Naive thymus-derived CD4-positive, alpha-beta T cell (primary cell): Measurements from ENCODE around the gene PTPRE. TPM values are rescaled to one million over a fixed set of nuclear protein-coding genes. Genes with fewer than 3 reads are reported as not detected.
A peak's percentile ranks its signal among the peaks of the same experiment; 100 is the strongest.

Experiments
- ATAC-seq: fragments of 150-1000 bp; cut with Tn5 transposase; 2 replicates; pipeline ENCODE4 v1.10.0; 2021; ENCODE audit warnings: mild to moderate bottlenecking, moderate library complexity
- CTCF ChIA-PET: fragments of 350-600 bp; sonication (Branson Sonifier 250); formaldehyde crosslinking; loops from one replicate; lab custom pipeline; 2021; ENCODE audit warnings: antibody characterized with exemption; lab: Charles Lee
- POLR2A ChIA-PET: fragments of 350-600 bp; sonication (Branson Sonifier 250); formaldehyde crosslinking; loops from one replicate; lab custom pipeline; 2021; ENCODE audit warnings: antibody characterized with exemption, inconsistent platforms; lab: Charles Lee
- DNase-seq, 9 donors: peaks; one replicate each; pipeline versions ENCODE4 v3.0.0 to v3.0.0-alpha.2; 2020 to 2022; ENCODE audit warnings: mixed read lengths in 1 of 9
- H3K27ac ChIP-seq: one replicate; pipeline ENCODE4 v1.7.0; 2013; ENCODE audit warnings: mild to moderate bottlenecking, low read depth, low read length, moderate library complexity
- H3K27me3 ChIP-seq, 2 donors: one replicate each; pipeline ENCODE4 v1.7.0; 2013; ENCODE audit warnings: low read length in 2 of 2, mild to moderate bottlenecking in 2 of 2, moderate library complexity in 2 of 2; ENCODE audit not compliant: control insufficient read depth in 2 of 2, insufficient read depth in 2 of 2
- H3K36me3 ChIP-seq, 3 experiments: 1 replicate in 2 of 3; 2 replicates in 1 of 3; pipeline ENCODE4 v1.7.0; 2013; ENCODE audit warnings: low read length in 3 of 3, mild to moderate bottlenecking in 3 of 3, moderate library complexity in 1 of 3; ENCODE audit not compliant: insufficient read depth in 3 of 3, control insufficient read depth in 2 of 3
- H3K4me1 ChIP-seq, 2 donors: one replicate each; pipeline ENCODE4 v1.7.0; 2013; ENCODE audit warnings: low read length in 2 of 2, mild to moderate bottlenecking in 2 of 2, moderate library complexity in 1 of 2; ENCODE audit not compliant: control insufficient read depth in 2 of 2, insufficient read depth in 2 of 2
- H3K4me3 ChIP-seq: 2 replicates; pipeline ENCODE4 v1.7.0; 2013; ENCODE audit warnings: mild to moderate bottlenecking, low read length
- H3K9me3 ChIP-seq, 3 experiments: 1 replicate in 2 of 3; 2 replicates in 1 of 3; pipeline ENCODE4 v1.7.0; 2013; ENCODE audit warnings: low read length in 3 of 3; ENCODE audit not compliant: control insufficient read depth in 2 of 3
- H3K27ac Mint-ChIP-seq, 9 donors: one replicate each; pipeline ENCODE4 v1.8.0; 2020 to 2022; ENCODE audit warnings: mixed read lengths in 9 of 9, mild to moderate bottlenecking in 8 of 9, moderate library complexity in 5 of 9, inconsistent platforms in 2 of 9
- H3K27me3 Mint-ChIP-seq, 5 donors: one replicate each; pipeline ENCODE4 v1.8.0; 2021 to 2022; ENCODE audit warnings: mixed read lengths in 5 of 5, mild to moderate bottlenecking in 1 of 5
- H3K36me3 Mint-ChIP-seq, 5 donors: one replicate each; pipeline ENCODE4 v1.8.0; 2020 to 2022; ENCODE audit warnings: mixed read lengths in 5 of 5, mild to moderate bottlenecking in 3 of 5, inconsistent platforms in 1 of 5
- H3K4me1 Mint-ChIP-seq, 7 donors: one replicate each; pipeline ENCODE4 v1.8.0; 2020 to 2022; ENCODE audit warnings: mixed read lengths in 7 of 7, mild to moderate bottlenecking in 3 of 7, inconsistent platforms in 1 of 7
- H3K4me3 Mint-ChIP-seq, 10 donors: one replicate each; pipeline ENCODE4 v1.8.0; 2020 to 2022; ENCODE audit warnings: mild to moderate bottlenecking in 10 of 10, mixed read lengths in 10 of 10, moderate library complexity in 6 of 10, inconsistent platforms in 2 of 10
- H3K9me3 Mint-ChIP-seq, 11 donors: one replicate each; pipeline ENCODE4 v1.8.0; 2020 to 2022; ENCODE audit warnings: mixed read lengths in 11 of 11, mild to moderate bottlenecking in 4 of 11, inconsistent platforms in 1 of 11, moderate library complexity in 1 of 11
- intact Hi-C, 2 donors: fragments of 100-400 bp; cut with micrococcal nuclease; formaldehyde crosslinking; loops; one replicate each; pipeline ENCODE4 v1.15.1; 2023
- polyA plus RNA-seq, 2 donors: library from polyadenylated mRNA; unstranded; fragments of 300-500 nt; fragmentation: Illumina TruSeq; gene quantifications; one replicate each; pipeline ENCODE4 v1.2.3, GENCODE V29; 2021
- total RNA-seq, 6 experiments: library from RNA in 5 of 6; stranded (reverse) in 5 of 6; gene quantifications; 1 replicate in 5 of 6; 2 replicates in 1 of 6; pipeline ENCODE4 v1.2.3 and lab custom pipeline; 2021 to 2026

PTPRE gene
- total and polyA plus RNA-seq, 7 experiments from 2014 or later: 6.6 to 237 (median 27.9) TPM

GRCh38 chr10:127922675-127923366, 15.9 kb downstream of the PTPRE start:
- Histone ChIP-seq H3K4me3 (no peak overlapping the region), H3K27ac (no peak overlapping the region), H3K9me3 (no peaks in the 10 kb centered on the region), H3K36me3 (no peaks in the 10 kb centered on the region), H3K4me1 (no peaks in the 10 kb centered on the region), H3K27me3 (no peaks in the 10 kb centered on the region)
- Mint-ChIP-seq H3K27ac (no peak overlapping the region), H3K4me3 (no peak overlapping the region), H3K36me3 (no peaks in the 10 kb centered on the region), H3K9me3 (no peaks in the 10 kb centered on the region), H3K4me1 (peaks cover 0 to 16% (median 0%) of the 10 kb centered on the region in 7 donors), H3K27me3 (peaks cover 0 to 2% (median 0%) of the 10 kb centered on the region in 5 donors)
- ATAC-seq (no peak), DNase-seq (no peak)
- intact Hi-C loops: no loop called here
- POLR2A ChIA-PET: no interaction called here
- CTCF ChIA-PET: no interaction called here

- ATAC-seq (no peak), DNase-seq (no peak)
- Histone ChIP-seq H3K36me3 (no peaks in the 10 kb centered on the region), H3K27ac (no peak overlapping the region), H3K9me3 (no peaks in the 10 kb centered on the region), H3K27me3 (no peaks in the 10 kb centered on the region), H3K4me1 (no peaks in the 10 kb centered on the region), H3K4me3 (no peak overlapping the region)
- Mint-ChIP-seq H3K9me3 (no peaks in the 10 kb centered on the region), H3K4me3 (no peak overlapping the region), H3K27ac (no peak overlapping the region), H3K36me3 (no peaks in the 10 kb centered on the region), H3K27me3 (peaks cover 0 to 2% (median 0%) of the 10 kb centered on the region in 5 donors), H3K4me1 (peaks cover 0 to 16% (median 0%) of the 10 kb centered on the region in 7 donors)
- CTCF ChIA-PET: no interaction called here
- intact Hi-C loops: no loop called here
- POLR2A ChIA-PET: no interaction called here
Measured at GRCh38 chr10:127923646-127924045, 16.7 kb downstream of the PTPRE start.

GRCh38 chr10:127925471-127926207, 18.7 kb downstream of the PTPRE start:
- Histone ChIP-seq H3K27ac (no peak overlapping the region), H3K9me3 (no peaks in the 10 kb centered on the region), H3K36me3 (no peaks in the 10 kb centered on the region), H3K4me1 (no peaks in the 10 kb centered on the region), H3K27me3 (no peaks in the 10 kb centered on the region), H3K4me3 (no peak overlapping the region)
- Mint-ChIP-seq H3K4me3 (no peak overlapping the region), H3K36me3 (no peaks in the 10 kb centered on the region), H3K4me1 (peaks cover 0 to 9% (median 0%) of the 10 kb centered on the region in 7 donors), H3K9me3 (no peaks in the 10 kb centered on the region), H3K27me3 (peaks cover 0 to 2% (median 0%) of the 10 kb centered on the region in 5 donors), H3K27ac (no peak overlapping the region)
- DNase-seq (no peak), ATAC-seq (no peak)
- intact Hi-C loops: no loop called here
- CTCF ChIA-PET: interaction anchor here (0.5 kb wide), 1 partner anchor 213 kb away, joined by 3 read pairs; no protein-coding TSS in a partner anchor
- POLR2A ChIA-PET: no interaction called here

- Mint-ChIP-seq H3K27ac (no peak overlapping the region), H3K27me3 (peaks cover 0 to 2% (median 0%) of the 10 kb centered on the region in 5 donors), H3K4me3 (no peak overlapping the region), H3K9me3 (no peaks in the 10 kb centered on the region), H3K4me1 (peaks cover 0 to 7% (median 0%) of the 10 kb centered on the region in 7 donors), H3K36me3 (no peaks in the 10 kb centered on the region)
- ATAC-seq (peak; percentile 72), DNase-seq (no peak)
- ChIA-PET POLR2A (no interaction called here), CTCF (interaction anchor here (0.7 kb wide), 1 partner anchor 8 kb away, joined by 5 read pairs; no protein-coding TSS in a partner anchor)
- no peak overlapping the region for H3K4me3 ChIP-seq
- H3K36me3 ChIP-seq: no peaks in the 10 kb centered on the region
- no peaks in the 10 kb centered on the region for H3K4me1 ChIP-seq
- H3K9me3 ChIP-seq: no peaks in the 10 kb centered on the region
- intact Hi-C loops: no loop called here
- H3K27ac ChIP-seq: no peak overlapping the region
- no peaks in the 10 kb centered on the region for H3K27me3 ChIP-seq
Measured at GRCh38 chr10:127926455-127926854, 19.6 kb downstream of the PTPRE start.

- ChIA-PET CTCF (interaction anchor here (1.5 kb wide), 1 partner anchor 141 kb away, joined by 3 read pairs; no protein-coding TSS in a partner anchor), POLR2A (no interaction called here)
- H3K4me1 ChIP-seq: no peaks in the 10 kb centered on the region
- H3K4me3 Mint-ChIP-seq: no peak overlapping the region
- H3K27ac ChIP-seq: no peak overlapping the region
- H3K4me1 Mint-ChIP-seq: peaks cover 0 to 7% (median 0%) of the 10 kb centered on the region in 7 donors
- intact Hi-C loops: no loop called here
- H3K27ac Mint-ChIP-seq: no peak overlapping the region
- no peaks in the 10 kb centered on the region for H3K36me3 Mint-ChIP-seq
- DNase-seq (no peak), ATAC-seq (no peak)
- H3K27me3 Mint-ChIP-seq: peaks cover 0 to 2% (median 0%) of the 10 kb centered on the region in 5 donors
- H3K4me3 ChIP-seq: no peak overlapping the region
- H3K9me3 Mint-ChIP-seq: peaks cover 0 to 3% (median 0%) of the 10 kb centered on the region in 11 donors
- H3K36me3 ChIP-seq: no peaks in the 10 kb centered on the region
- H3K27me3 ChIP-seq: no peaks in the 10 kb centered on the region
- no peaks in the 10 kb centered on the region for H3K9me3 ChIP-seq
Measured at GRCh38 chr10:127928021-127928806, 21.3 kb downstream of the PTPRE start.

GRCh38 chr10:127932521-127933270, 25.8 kb downstream of the PTPRE start:
- DNase-seq (no peak), ATAC-seq (no peak)
- Mint-ChIP-seq H3K4me3 (no peak overlapping the region), H3K9me3 (peaks cover 0 to 3% (median 0%) of the 10 kb centered on the region in 11 donors), H3K4me1 (peaks cover 0 to 2% (median 0%) of the 10 kb centered on the region in 7 donors), H3K27me3 (peaks cover 0 to 13% (median 3%) of the 10 kb centered on the region in 5 donors), H3K36me3 (no peaks in the 10 kb centered on the region), H3K27ac (no peak overlapping the region)
- intact Hi-C loops: no loop called here
- Histone ChIP-seq H3K9me3 (no peaks in the 10 kb centered on the region), H3K4me3 (no peak overlapping the region), H3K27ac (no peak overlapping the region), H3K36me3 (no peaks in the 10 kb centered on the region), H3K4me1 (no peaks in the 10 kb centered on the region), H3K27me3 (no peaks in the 10 kb centered on the region)
- ChIA-PET POLR2A (no interaction called here), CTCF (no interaction called here)
